ENCODE measurements around the gene AQP12A.
"Not testable (repeated sequence)": the region's sequence is repeated elsewhere in the genome, so short reads cannot be mapped to it uniquely, and the experiment has no call there.

AQP12A gene, protein sequence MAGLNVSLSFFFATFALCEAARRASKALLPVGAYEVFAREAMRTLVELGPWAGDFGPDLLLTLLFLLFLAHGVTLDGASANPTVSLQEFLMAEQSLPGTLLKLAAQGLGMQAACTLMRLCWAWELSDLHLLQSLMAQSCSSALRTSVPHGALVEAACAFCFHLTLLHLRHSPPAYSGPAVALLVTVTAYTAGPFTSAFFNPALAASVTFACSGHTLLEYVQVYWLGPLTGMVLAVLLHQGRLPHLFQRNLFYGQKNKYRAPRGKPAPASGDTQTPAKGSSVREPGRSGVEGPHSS

DNA sequence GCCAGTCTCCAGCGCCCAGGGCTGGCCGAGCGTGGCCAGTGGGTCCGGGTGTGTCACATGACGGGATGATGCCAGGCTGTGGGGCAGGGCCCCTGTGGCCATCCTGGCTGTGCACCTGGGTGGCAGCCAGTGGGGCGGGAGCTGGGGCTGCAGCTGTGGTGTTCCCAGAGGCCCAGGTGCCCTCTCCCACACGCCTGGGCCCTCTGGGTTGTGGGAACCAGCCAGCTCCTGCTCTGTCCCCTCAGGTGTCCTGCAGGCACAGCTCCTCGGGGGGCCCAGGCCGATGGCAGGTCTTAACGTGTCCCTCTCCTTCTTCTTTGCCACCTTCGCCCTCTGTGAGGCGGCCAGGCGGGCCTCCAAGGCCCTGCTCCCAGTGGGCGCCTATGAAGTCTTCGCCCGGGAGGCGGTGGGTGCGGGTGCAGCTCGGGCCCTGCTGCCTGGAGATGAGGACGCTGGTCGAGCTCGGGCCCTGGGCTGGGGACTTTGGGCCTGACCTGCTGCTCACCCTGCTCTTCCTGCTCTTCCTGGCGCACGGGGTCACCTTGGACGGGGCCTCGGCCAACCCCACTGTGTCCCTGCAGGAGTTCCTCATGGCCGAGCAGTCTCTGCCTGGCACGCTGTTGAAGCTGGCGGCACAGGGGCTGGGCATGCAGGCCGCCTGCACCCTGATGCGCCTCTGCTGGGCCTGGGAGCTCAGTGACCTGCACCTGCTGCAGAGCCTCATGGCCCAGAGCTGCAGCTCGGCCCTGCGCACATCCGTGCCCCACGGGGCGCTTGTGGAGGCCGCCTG is at the start of gene AQP12A:
Gene AQP12A, plus strand, starts transcription at position 236 of the 790 bp plus-strand sequence. Its CDS starts 48 bp downstream, at position 284.
- TF ChIP-seq, protein P1, sequence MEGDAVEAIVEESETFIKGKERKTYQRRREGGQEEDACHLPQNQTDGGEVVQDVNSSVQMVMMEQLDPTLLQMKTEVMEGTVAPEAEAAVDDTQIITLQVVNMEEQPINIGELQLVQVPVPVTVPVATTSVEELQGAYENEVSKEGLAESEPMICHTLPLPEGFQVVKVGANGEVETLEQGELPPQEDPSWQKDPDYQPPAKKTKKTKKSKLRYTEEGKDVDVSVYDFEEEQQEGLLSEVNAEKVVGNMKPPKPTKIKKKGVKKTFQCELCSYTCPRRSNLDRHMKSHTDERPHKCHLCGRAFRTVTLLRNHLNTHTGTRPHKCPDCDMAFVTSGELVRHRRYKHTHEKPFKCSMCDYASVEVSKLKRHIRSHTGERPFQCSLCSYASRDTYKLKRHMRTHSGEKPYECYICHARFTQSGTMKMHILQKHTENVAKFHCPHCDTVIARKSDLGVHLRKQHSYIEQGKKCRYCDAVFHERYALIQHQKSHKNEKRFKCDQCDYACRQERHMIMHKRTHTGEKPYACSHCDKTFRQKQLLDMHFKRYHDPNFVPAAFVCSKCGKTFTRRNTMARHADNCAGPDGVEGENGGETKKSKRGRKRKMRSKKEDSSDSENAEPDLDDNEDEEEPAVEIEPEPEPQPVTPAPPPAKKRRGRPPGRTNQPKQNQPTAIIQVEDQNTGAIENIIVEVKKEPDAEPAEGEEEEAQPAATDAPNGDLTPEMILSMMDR (IDR thresholded peaks at IDR 0.05) = not testable (repeated sequence)

DNA sequence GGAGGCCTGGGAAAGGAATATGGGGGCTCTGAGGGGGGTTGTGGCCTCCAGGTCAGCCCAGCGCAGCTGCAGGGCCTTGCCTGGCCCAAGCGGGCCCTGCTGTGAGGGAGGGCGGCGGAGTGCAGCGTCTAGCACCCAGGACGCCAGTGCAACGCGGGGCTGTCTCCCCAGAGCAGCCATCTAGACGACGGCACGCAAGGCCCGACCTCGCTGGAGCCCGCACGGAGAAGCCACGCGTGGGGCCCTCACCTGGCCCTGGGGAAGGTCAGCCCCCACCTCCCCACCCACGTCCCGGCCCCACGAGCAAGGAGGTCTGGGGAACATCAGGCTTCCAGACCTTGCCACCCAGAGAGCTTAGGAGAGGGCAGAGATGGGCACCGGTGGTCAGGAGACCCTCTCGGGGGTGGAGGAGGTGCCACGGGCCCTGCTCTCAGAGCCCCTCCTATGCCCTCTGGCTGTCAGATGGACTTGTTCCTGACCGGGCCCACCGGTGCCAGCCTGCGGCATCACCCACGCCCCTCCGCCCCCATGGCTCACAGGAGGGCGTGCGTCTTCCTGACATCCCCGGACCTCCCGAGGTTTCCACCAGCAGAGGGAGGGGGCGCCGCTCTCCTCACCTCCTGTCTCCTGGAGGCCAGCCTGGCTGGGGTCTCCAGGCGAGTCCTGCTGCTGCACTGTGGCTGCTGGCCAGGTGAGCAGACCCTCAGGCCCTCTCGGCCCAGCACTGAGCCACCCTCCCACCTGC is 49.4 kb upstream of the AQP12A start:
- TF ChIP-seq, protein P1 (IDR thresholded peaks at IDR 0.05) = no peak

DNA sequence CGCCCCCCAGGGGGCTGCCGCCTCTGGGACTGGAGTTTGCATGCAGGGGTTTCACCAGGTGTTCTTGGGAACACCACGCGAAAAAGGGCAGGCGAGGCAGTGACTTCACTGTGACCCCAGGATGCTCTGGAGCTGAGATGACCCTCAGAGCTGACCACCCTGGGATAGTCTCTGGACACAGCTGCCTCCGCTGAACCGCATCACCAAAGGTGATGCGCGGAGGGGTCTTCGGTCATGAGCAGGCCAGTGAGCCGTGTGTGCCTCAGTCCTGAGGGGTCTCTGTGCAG is 48.9 kb upstream of the AQP12A start:
- TF ChIP-seq, protein P1 (IDR thresholded peaks at IDR 0.05) = no peak

DNA sequence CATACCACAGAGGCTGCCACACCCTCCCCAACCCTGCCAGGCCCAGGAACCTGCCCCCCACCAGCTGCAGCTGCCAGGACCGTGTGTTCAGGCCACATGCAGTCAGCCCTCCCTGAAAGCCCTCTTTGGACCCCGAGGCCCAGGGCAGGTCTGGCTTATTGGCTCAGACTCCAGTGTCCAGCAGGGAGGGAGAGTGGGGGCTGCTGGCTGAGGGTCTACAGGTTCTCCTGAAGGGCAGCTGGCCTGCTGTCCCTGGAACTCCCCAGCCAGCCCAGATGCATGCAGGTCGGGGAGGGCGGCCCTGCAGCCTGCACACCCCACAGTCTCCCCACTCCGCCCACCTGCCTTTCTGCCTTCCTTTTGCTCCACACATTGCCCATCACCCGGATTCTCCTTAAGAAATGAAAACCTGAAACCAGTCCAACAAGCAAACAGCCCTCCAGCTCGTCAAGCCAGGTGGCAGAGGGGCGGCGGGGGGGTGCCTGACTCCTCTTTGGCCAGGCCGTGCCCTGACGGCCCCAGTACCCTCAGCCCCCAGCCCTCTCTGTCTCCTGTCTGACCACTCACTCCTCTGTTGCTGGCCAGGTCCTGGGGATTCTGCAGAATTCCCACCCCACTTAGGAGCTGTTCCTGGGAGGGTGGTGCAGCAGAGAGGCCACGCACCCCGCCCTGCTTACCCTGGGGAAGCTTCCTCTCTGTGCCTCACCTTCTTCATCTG is 48.4 kb upstream of the AQP12A start:
- TF ChIP-seq, protein P1 (IDR thresholded peaks at IDR 0.05) = no peak

DNA sequence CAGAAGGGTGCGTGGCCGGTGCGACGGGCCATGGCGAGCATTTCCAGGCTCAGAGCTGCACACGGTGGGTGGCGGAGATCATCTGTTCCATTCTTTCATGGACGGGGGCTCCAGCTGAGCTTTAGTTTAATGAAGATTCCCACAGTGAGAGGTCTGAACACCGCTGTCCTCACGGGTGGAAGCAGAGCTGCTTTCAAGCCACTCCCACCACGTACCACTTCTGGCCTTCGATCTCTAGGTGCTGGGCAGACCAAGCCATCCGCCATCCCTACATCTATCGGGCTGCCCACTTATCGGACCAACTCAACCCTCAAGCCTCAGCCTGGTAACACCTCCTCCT is 47.9 kb upstream of the AQP12A start:
- TF ChIP-seq, protein P1 (IDR thresholded peaks at IDR 0.05) = no peak

DNA sequence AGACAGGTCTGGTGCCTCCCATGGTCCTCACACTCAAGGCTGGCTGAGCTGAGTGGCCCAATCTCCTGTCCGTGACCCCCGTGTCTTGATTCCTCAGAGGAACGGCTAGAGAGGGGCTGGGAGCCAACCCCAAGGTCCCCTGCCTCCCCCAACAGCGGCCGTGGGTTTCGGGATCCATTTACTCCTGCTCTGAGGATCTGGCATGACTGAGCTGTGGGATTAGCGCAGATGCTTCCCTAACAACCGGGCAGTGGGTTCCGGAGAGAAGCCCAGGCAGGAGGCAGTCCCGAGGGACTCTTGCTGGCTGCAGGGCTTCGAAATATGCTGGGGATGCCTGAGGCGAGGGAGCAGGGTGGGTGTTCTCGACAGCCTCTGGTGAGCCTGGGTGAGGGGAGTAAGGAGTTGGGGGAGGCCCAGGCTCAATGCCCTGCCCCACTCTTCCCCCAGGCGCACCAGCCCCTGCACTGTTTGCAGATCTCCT is 47.5 kb upstream of the AQP12A start:
- TF ChIP-seq, protein P1 (IDR thresholded peaks at IDR 0.05) = no peak

DNA sequence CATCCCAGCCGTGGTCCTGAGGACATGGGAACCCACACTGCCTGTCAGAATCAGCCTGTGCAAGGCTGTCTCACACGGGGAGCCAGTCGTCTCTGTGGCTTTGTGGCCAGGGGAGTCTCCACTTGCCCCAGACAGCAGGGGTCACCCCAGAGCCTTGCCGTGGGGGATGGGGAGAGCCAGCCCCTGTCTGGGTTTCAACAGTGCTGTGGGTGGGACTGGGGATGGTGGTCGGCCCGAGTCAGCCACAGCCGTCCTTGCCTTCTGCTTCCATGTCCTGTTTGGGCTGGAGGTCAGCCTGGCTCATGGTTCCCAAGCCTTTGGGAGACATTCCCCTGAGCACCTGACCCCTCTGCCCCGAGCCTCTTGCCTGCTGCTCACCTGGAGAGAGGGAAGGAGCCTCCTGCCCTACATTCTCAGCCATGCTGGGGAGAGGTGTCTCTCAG is 46.8 kb upstream of the AQP12A start:
- TF ChIP-seq, protein P1 (IDR thresholded peaks at IDR 0.05) = no peak
